Left kidney (tissue), 1 donor: Measurements from ENCODE around the gene IFIT5. TPM values are rescaled to one million over a fixed set of nuclear protein-coding genes. Genes with fewer than 3 reads are reported as not detected.

ENCODE experiments used
- polyA plus RNA-seq: library from polyadenylated mRNA; unstranded; fragments of 120-200 nt; gene quantifications from one replicate; pipeline ENCODE4 v1.2.1, GENCODE V29; 2013; ENCODE audit not compliant: insufficient read length

IFIT5 gene
- polyA plus RNA-seq, 1 donor: 16.1 TPM

Other genes with a start within 250 kb of the IFIT5 start
- gene CH25H, start 207.3 kb upstream of the IFIT5 start, polyA plus RNA-seq: not detected
- gene LIPA, start 162.8 kb upstream of the IFIT5 start, polyA plus RNA-seq: 56.0 TPM
- 8.3 TPM for gene IFIT2, start 112.5 kb upstream of the IFIT5 start, polyA plus RNA-seq
- 14.2 TPM for gene IFIT3, start 86.6 kb upstream of the IFIT5 start, polyA plus RNA-seq
- 0.15 TPM for gene IFIT1B, start 36.5 kb upstream of the IFIT5 start, polyA plus RNA-seq
- gene IFIT1, start 21.9 kb upstream of the IFIT5 start, polyA plus RNA-seq: 14.4 TPM
- gene SLC16A12, start 121.0 kb downstream of the IFIT5 start, polyA plus RNA-seq: 33.3 TPM
- gene PANK1, start 230.7 kb downstream of the IFIT5 start, polyA plus RNA-seq: 48.2 TPM